Measurements from ENCODE around the gene MIDN. TPM values are rescaled to one million over a fixed set of nuclear protein-coding genes. Genes with fewer than 3 reads are reported as not detected.

Gene MIDN
- total and polyA plus RNA-seq, 10 of the 15 experiments (the other 5 are each of a cell fraction or from before 2014, with no cell fraction given): 0.38 to 51.5 (median 7.2) TPM

- TF ChIP-seq BHLHE40 (IDR thresholded peaks at IDR 0.05; ENCODE audit: borderline replicate concordance in 1 of 2, low read depth in 2 of 2, low read length in 1 of 2): 0 out of 4 replicates have a peak, but pooled peaks of 1 of the 2 experiments have one; percentile 2
- TF ChIP-seq IRF5 (IDR thresholded peaks at IDR 0.05; ENCODE audit: borderline replicate concordance): no peak
- 0 out of 2 replicates have a peak, but pooled peaks have one; percentile 10 for TF ChIP-seq MEF2A (IDR thresholded peaks at IDR 0.05; ENCODE audit: insufficient read depth, low read depth, low read length)
Measured at GRCh38 chr19:1257475-1258162, 9.2 kb downstream of the MIDN start (continued).

GRCh38 chr19:1258163-1258492 lies 9.7 kb downstream of the MIDN start:
- DNase-seq (ENCODE audit: low read depth, low spot score) (no peak), ATAC-seq (no peak), FAIRE-seq (no peak)
- Histone ChIP-seq H3K27me3 (replicated peaks in 1 of 2; ENCODE audit: control insufficient read depth in 2 of 2, insufficient read depth in 2 of 2, low read length in 1 of 2) (no peaks in the 10 kb centered on the region), H3K4me1 (ENCODE audit: control insufficient read depth, insufficient read depth, low read length) (peaks cover 34% of the 10 kb centered on the region), H3K9ac (ENCODE audit: control insufficient read depth, insufficient read depth, low read length) (peak overlapping the region; percentile 78), H3K79me2 (ENCODE audit: control insufficient read depth, insufficient read depth, low read length) (peaks cover 55% of the 10 kb centered on the region), H3K27ac (ENCODE audit: control insufficient read depth, insufficient read depth) (peak overlapping the region; percentile 96), H3K4me3 (peak overlapping the region; percentile 68; the same call in 1 of the 2 replicates), H3K9me3 (replicated peaks; ENCODE audit: control insufficient read depth, insufficient read depth, low read length) (no peaks in the 10 kb centered on the region), H3K4me2 (ENCODE audit: control insufficient read depth, insufficient read depth) (peak overlapping the region; percentile 98), H3K36me3 (ENCODE audit: control insufficient read depth in 2 of 2, insufficient read depth in 2 of 2, low read length in 1 of 2) (peaks cover 14 to 29% of the 10 kb centered on the region in 2 experiments; a peak in 3 of 4 replicates), H4K20me1 (ENCODE audit: control insufficient read depth, insufficient read depth) (no peaks in the 10 kb centered on the region), H2AFZ (ENCODE audit: control insufficient read depth, low read depth, low read length) (no peak overlapping the region)
- ChIA-PET RAD21 (ENCODE audit: unreplicated experiment) (interaction anchor here (0.6 to 1.8 kb wide), 3 partner anchors 9 to 170 kb away, joined by 3 to 6 read pairs (median 4); no protein-coding TSS in a partner anchor), POLR2A (interaction anchor here (0.6 to 2.4 kb wide), 6 partner anchors 8 to 479 kb away, joined by 3 to 12 read pairs (median 4); no protein-coding TSS in a partner anchor), SMC1A (ENCODE audit: uncharacterized antibody, unreplicated experiment) (interaction anchor here (0.6 to 1.4 kb wide), 2 partner anchors 8 to 229 kb away, joined by 3 to 4 read pairs; no protein-coding TSS in a partner anchor), CTCF (interaction anchor here (1.0 to 2.2 kb wide), 2 partner anchors 8 to 14 kb away, joined by 4 to 10 read pairs; no protein-coding TSS in a partner anchor)
- TSS peak; percentile 61 for BruUV-seq (replicated peaks)
- 26% methylated on average over 7 of the region's 8 CpGs for WGBS (ENCODE audit: insufficient coverage, insufficient replicate concordance, low lambda C conversion rate, missing lambda C conversion rate)
- intact Hi-C loops (cut with micrococcal nuclease; ENCODE audit: unreplicated experiment): no loop called here
- TF ChIP-seq HDGF (IDR thresholded peaks at IDR 0.05) (no peak), BACH1 (IDR thresholded peaks at IDR 0.05; ENCODE audit: borderline replicate concordance) (0 out of 2 replicates have a peak, but pooled peaks have one; percentile 21), IKZF2 (IDR thresholded peaks at IDR 0.05) (peak; percentile 18 to 20; a peak in 1 of 4 replicates), POLR2AphosphoS5 (IDR thresholded peaks at IDR 0.05; ENCODE audit: low read length) (peak; percentile 38; the same call in 1 of the 2 replicates), POLR2A (IDR thresholded peaks at IDR 0.05; ENCODE audit: low read depth, low read length) (peak; percentile 61), CEBPB (IDR thresholded peaks at IDR 0.05; ENCODE audit: borderline replicate concordance in 1 of 2, low read depth in 2 of 2, low read length in 2 of 2) (no peak)
- in situ Hi-C loops (cut with MboI): no loop called here

Data from GM12878 (cell line).